Right atrium auricular region (tissue), 2 donors: ENCODE results near the gene RNF145. TPM values are rescaled to one million over a fixed set of nuclear protein-coding genes. Genes with fewer than 3 reads are reported as not detected.
"Not testable (repeated sequence)": the region's sequence is repeated elsewhere in the genome, so short reads cannot be mapped to it uniquely, and the experiment has no call there.

ENCODE experiments used
- DNase-seq: peaks from one replicate; pipeline ENCODE4 v3.0.0-alpha.2; 2019; ENCODE audit warnings: low spot score
- H3K27ac ChIP-seq, 2 donors: fragments of 200-600 bp; sonication (generic); 1 replicate in 1 of 2; 2 replicates in 1 of 2; pipeline ENCODE4 v1.5.1; 2016 to 2019
- H3K27me3 ChIP-seq, 2 donors: fragments of 200-600 bp; sonication (generic); one replicate each; pipeline versions ENCODE4 v1.5.1 to v1.6.0; 2017 to 2019
- H3K36me3 ChIP-seq: fragments of 200-600 bp; sonication (generic); one replicate; pipeline ENCODE4 v1.5.1; 2016
- H3K4me1 ChIP-seq, 2 donors: fragments of 200-600 bp; sonication (generic); one replicate each; pipeline versions ENCODE4 v1.5.1 to v1.6.0; 2017 to 2019
- H3K4me3 ChIP-seq, 2 donors: fragments of 200-600 bp; sonication (generic); 1 replicate in 1 of 2; 2 replicates in 1 of 2; pipeline ENCODE4 v1.5.1; 2017 to 2019; ENCODE audit warnings: mild to moderate bottlenecking in 1 of 2, moderate library complexity in 1 of 2
- H3K9me3 ChIP-seq, 2 donors: fragments of 200-600 bp; sonication (generic); one replicate each; pipeline ENCODE4 v1.5.1; 2019
- total RNA-seq, 2 donors: library from RNA; depleted of rRNA; stranded (reverse); fragments of >200 nt; gene quantifications; one replicate each; pipeline ENCODE4 v1.1.0, GENCODE V29; 2016
- TF ChIP-seq, protein P1 (sequence below), 2 donors: fragments of 200-600 bp; sonication (generic); IDR thresholded peaks; one replicate each; pipeline ENCODE4 v1.5.1; 2019; ENCODE audit warnings: antibody characterized with exemption in 2 of 2

The RNF145 gene
- total RNA-seq, 2 donors from 2014 or later: 18.1 to 29.9 TPM

DNA sequence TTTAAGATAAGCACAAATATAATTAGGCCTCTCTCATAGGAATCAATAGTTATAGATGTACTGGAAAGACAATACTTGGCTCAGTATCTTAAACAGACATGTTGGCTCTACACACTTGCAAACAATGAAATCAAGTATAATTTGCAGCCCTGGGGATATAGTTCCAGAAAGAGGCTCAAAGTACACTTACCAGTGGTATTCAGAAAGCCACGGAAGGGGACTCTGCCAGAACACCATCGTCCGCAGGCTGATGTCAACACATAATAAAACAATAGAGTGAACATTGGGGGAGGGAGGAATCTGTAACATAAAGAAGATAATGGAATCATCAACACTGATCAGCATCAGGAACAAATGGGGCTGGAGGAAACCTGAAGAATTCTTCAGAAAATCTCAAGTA lies 78.5 kb downstream of the RNF145 start:
- H3K4me1 ChIP-seq: peaks cover 0 to 4% of the 10 kb centered on the region in 2 donors
- H3K27ac ChIP-seq: no peak overlapping the region
- no peak for DNase-seq
- TF ChIP-seq, protein P1, sequence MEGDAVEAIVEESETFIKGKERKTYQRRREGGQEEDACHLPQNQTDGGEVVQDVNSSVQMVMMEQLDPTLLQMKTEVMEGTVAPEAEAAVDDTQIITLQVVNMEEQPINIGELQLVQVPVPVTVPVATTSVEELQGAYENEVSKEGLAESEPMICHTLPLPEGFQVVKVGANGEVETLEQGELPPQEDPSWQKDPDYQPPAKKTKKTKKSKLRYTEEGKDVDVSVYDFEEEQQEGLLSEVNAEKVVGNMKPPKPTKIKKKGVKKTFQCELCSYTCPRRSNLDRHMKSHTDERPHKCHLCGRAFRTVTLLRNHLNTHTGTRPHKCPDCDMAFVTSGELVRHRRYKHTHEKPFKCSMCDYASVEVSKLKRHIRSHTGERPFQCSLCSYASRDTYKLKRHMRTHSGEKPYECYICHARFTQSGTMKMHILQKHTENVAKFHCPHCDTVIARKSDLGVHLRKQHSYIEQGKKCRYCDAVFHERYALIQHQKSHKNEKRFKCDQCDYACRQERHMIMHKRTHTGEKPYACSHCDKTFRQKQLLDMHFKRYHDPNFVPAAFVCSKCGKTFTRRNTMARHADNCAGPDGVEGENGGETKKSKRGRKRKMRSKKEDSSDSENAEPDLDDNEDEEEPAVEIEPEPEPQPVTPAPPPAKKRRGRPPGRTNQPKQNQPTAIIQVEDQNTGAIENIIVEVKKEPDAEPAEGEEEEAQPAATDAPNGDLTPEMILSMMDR (IDR thresholded peaks at IDR 0.05): no peak
- no peaks in the 10 kb centered on the region for H3K27me3 ChIP-seq
- no peak overlapping the region for H3K4me3 ChIP-seq
- peaks cover 0 to 4% of the 10 kb centered on the region in 2 donors for H3K9me3 ChIP-seq
- H3K36me3 ChIP-seq: no peaks in the 10 kb centered on the region

DNA sequence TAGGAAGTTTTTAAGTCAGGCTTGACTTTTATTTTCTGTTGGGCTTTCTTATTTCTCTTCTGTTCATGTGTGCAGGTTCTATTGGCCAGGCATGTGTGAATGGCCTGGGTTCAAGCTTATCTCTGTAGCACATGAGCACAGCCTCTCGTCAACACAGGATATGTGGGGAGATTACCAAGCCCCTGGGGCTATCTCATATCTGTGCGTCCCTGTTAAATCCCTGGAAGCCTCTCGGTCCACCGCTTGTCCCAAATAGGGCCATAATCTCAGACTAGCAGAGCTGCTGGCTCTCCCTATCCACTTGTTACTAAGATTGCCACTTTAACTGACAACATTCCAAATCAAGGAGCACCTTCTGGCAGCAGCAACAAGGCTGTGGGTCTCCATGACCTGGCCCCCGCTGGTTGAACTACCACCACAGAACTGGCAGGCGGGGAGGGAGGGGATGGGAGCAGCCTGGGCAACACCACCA lies 81.2 kb downstream of the RNF145 start:
- TF ChIP-seq, protein P1 (IDR thresholded peaks at IDR 0.05): no peak
- DNase-seq: no peak
- Histone ChIP-seq H3K27me3 (no peaks in the 10 kb centered on the region), H3K9me3 (peaks cover 0 to 14% of the 10 kb centered on the region in 2 donors), H3K36me3 (no peaks in the 10 kb centered on the region), H3K4me1 (peaks cover 0 to 3% of the 10 kb centered on the region in 2 donors), H3K27ac (no peak overlapping the region), H3K4me3 (no peak overlapping the region)

DNA sequence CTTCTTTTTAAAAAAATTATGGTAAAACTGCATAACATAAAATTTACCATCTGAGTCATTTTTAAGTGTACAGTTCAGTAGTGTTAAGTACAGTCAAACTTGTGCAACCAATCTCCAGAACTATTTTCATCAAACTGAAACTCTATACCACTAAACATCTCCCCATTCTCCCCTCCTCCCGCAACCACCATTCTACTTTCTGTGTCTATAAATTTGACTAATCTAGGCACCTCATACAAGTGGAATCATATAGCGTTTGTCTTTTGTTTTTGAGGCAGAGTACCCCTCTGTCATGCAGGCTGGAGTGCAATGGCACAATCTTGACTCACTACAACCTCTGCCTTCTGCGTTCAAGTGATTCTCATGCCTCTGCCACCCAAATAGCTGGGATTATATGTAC lies 85.7 kb downstream of the RNF145 start:
- no peak for DNase-seq
- Histone ChIP-seq H3K36me3 (no peaks in the 10 kb centered on the region), H3K4me3 (no peak overlapping the region), H3K4me1 (no peaks in the 10 kb centered on the region), H3K9me3 (peaks cover 0 to 14% of the 10 kb centered on the region in 2 donors), H3K27me3 (no peaks in the 10 kb centered on the region), H3K27ac (no peak overlapping the region)
- TF ChIP-seq, protein P1 (IDR thresholded peaks at IDR 0.05): no peak

DNA sequence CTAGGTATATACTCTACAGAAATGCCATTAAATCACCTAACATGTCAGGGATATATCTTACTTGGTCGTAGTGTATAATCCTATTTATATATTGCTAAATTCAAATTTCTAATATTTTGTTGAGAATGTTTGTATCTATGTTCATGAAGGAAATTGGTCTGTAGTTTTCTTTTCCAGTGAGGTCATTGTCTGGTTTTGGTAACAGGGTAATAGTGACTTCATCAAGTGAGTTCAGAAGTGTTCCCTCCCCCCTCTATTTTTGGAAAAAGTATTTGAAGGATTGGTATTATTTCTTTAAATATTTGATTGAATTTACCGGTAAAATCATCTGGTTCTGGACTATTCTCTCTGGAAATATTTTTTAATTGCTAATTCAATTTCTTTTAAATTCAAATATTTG lies 86.2 kb downstream of the RNF145 start:
- H3K27ac ChIP-seq: no peak overlapping the region
- no peaks in the 10 kb centered on the region for H3K4me1 ChIP-seq
- DNase-seq: no peak
- TF ChIP-seq, protein P1 (IDR thresholded peaks at IDR 0.05): no peak
- no peak overlapping the region for H3K4me3 ChIP-seq
- peaks cover 0 to 14% of the 10 kb centered on the region in 2 donors for H3K9me3 ChIP-seq
- H3K36me3 ChIP-seq: no peaks in the 10 kb centered on the region
- H3K27me3 ChIP-seq: no peaks in the 10 kb centered on the region

DNA sequence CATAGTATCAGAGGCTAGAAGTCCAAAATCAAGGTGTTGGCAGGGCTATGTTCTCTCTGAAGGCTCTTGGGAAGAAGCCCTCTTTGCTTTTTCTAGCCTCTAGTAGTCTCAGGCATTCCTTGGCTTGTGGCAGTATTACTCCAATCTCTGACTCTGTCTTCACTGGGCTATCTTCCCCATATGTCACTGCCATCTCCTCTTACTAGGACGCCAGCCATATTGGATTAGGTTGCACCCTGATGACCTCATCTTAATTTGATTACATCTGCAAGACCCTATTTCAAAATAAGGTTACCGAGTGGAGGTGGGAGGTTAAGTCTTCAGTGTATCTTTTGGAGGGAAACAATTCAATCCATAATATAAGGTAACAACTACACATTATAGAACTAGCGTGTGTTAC lies 88.3 kb downstream of the RNF145 start:
- H3K4me3 ChIP-seq: no peak overlapping the region
- no peaks in the 10 kb centered on the region for H3K4me1 ChIP-seq
- TF ChIP-seq, protein P1 (IDR thresholded peaks at IDR 0.05): no peak
- H3K27ac ChIP-seq: no peak overlapping the region
- no peak for DNase-seq
- no peaks in the 10 kb centered on the region for H3K36me3 ChIP-seq
- no peaks in the 10 kb centered on the region for H3K27me3 ChIP-seq
- H3K9me3 ChIP-seq: peaks cover 0 to 12% of the 10 kb centered on the region in 2 donors

DNA sequence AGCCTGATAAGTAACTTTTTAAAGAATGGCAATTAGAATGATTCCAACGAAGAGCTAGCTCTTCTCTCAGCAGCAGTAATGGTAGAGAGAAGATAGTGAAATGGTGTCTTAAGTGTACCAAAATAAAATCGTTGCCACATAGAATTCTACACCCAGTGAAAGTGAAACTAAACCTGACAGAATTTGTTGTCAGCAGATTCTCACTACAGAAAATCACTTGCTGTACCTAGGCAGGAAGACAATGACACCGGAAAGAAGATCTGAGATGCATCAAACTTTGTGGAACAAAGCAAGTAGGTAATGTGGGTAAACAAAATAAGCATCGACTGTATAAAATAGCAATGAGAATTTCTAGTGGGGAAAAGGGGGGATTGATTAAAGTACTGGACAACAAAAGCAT lies 88.9 kb downstream of the RNF145 start:
- Histone ChIP-seq H3K27ac (no peak overlapping the region), H3K4me3 (no peak overlapping the region)

DNA sequence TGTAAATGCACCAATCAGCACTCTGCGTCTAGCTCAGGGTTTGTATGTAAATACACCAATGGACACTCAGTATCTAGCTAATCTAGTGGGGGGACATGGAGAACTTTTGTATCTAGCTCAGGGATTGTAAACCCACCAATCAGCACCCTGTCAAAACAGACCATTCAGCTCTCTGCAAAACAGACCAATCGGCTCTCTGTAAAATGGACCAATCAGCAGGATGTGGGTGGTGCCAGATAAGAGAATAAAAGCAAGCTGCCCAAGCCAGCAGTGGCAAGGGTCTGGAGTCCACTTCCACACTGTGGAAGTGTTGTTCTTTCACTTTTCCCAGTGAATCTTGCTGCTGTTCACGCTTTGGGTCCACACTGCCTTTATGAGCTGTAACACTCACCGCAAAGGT lies 89.5 kb downstream of the RNF145 start:
- H3K27ac ChIP-seq, DNase-seq, H3K27me3 ChIP-seq, H3K4me3 ChIP-seq, H3K9me3 ChIP-seq, H3K4me1 ChIP-seq, H3K36me3 ChIP-seq: not testable (repeated sequence)

More for the DNA sequence above, 88.9 kb downstream of the RNF145 start:
- Histone ChIP-seq H3K36me3 (no peaks in the 10 kb centered on the region), H3K9me3 (peaks cover 0 to 6% of the 10 kb centered on the region in 2 donors), H3K4me1 (no peaks in the 10 kb centered on the region), H3K27me3 (no peaks in the 10 kb centered on the region)
- no peak for DNase-seq
- TF ChIP-seq, protein P1 (IDR thresholded peaks at IDR 0.05): no peak

DNA sequence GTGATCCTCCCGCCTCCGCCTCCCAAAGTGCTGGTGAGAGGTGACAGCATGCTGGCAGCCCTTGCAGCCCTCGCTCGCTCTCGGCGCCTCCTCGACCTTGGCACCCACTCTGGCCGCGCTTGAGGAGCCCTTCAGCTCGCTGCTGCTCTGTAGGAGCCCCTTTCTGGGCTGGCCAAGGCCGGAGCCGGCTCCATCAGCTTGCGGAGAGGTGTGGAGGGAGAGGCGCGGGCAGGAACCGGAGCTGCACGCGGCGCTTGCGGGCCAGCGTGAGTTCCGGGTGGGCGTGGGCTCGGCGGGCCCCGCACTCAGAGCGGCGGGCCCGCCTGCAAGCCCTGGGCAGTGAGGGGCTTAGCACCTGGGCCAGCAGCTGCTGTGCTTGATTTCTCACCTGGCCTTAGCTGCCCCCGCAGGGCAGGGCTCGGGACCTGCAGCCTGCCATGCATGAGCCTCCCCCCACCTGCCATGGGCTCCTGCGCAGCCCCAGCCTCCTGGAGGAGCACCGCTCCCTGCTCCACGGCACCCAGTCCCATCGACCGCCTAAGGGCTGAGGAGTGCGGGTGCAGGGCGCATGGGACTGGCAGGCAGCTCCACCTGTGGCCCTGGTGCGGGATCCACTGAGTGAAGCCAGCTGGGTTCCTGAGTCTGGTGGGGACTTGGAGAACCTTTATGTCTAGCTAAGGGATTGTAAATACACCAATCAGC lies 90.2 kb downstream of the RNF145 start:
- not testable (repeated sequence) for DNase-seq, H3K27ac ChIP-seq

More for the DNA sequence above, 90.2 kb downstream of the RNF145 start:
- not testable (repeated sequence) for H3K4me1 ChIP-seq, H3K27me3 ChIP-seq, H3K36me3 ChIP-seq, H3K9me3 ChIP-seq, H3K4me3 ChIP-seq
